Naive thymus-derived CD4-positive, alpha-beta T cell (primary cell): ENCODE results near the gene LAPTM4A. TPM values are rescaled to one million over a fixed set of nuclear protein-coding genes. Genes with fewer than 3 reads are reported as not detected.

ENCODE experiments used
- ATAC-seq: fragments of 150-1000 bp; cut with Tn5 transposase; 2 replicates; pipeline ENCODE4 v1.10.0; 2021; ENCODE audit warnings: mild to moderate bottlenecking, moderate library complexity
- CTCF ChIA-PET: fragments of 350-600 bp; sonication (Branson Sonifier 250); formaldehyde crosslinking; loops from one replicate; lab custom pipeline; 2021; ENCODE audit warnings: antibody characterized with exemption; lab: Charles Lee
- POLR2A ChIA-PET: fragments of 350-600 bp; sonication (Branson Sonifier 250); formaldehyde crosslinking; loops from one replicate; lab custom pipeline; 2021; ENCODE audit warnings: antibody characterized with exemption, inconsistent platforms; lab: Charles Lee
- DNase-seq, 9 donors: peaks; one replicate each; pipeline versions ENCODE4 v3.0.0 to v3.0.0-alpha.2; 2020 to 2022; ENCODE audit warnings: mixed read lengths in 1 of 9
- H3K27ac ChIP-seq: one replicate; pipeline ENCODE4 v1.7.0; 2013; ENCODE audit warnings: mild to moderate bottlenecking, low read depth, low read length, moderate library complexity
- H3K27me3 ChIP-seq, 2 donors: one replicate each; pipeline ENCODE4 v1.7.0; 2013; ENCODE audit warnings: low read length in 2 of 2, mild to moderate bottlenecking in 2 of 2, moderate library complexity in 2 of 2; ENCODE audit not compliant: control insufficient read depth in 2 of 2, insufficient read depth in 2 of 2
- H3K36me3 ChIP-seq, 3 experiments: 1 replicate in 2 of 3; 2 replicates in 1 of 3; pipeline ENCODE4 v1.7.0; 2013; ENCODE audit warnings: low read length in 3 of 3, mild to moderate bottlenecking in 3 of 3, moderate library complexity in 1 of 3; ENCODE audit not compliant: insufficient read depth in 3 of 3, control insufficient read depth in 2 of 3
- H3K4me1 ChIP-seq, 2 donors: one replicate each; pipeline ENCODE4 v1.7.0; 2013; ENCODE audit warnings: low read length in 2 of 2, mild to moderate bottlenecking in 2 of 2, moderate library complexity in 1 of 2; ENCODE audit not compliant: control insufficient read depth in 2 of 2, insufficient read depth in 2 of 2
- H3K4me3 ChIP-seq: 2 replicates; pipeline ENCODE4 v1.7.0; 2013; ENCODE audit warnings: mild to moderate bottlenecking, low read length
- H3K9me3 ChIP-seq, 3 experiments: 1 replicate in 2 of 3; 2 replicates in 1 of 3; pipeline ENCODE4 v1.7.0; 2013; ENCODE audit warnings: low read length in 3 of 3; ENCODE audit not compliant: control insufficient read depth in 2 of 3
- H3K27ac Mint-ChIP-seq, 9 donors: one replicate each; pipeline ENCODE4 v1.8.0; 2020 to 2022; ENCODE audit warnings: mixed read lengths in 9 of 9, mild to moderate bottlenecking in 8 of 9, moderate library complexity in 5 of 9, inconsistent platforms in 2 of 9
- H3K27me3 Mint-ChIP-seq, 5 donors: one replicate each; pipeline ENCODE4 v1.8.0; 2021 to 2022; ENCODE audit warnings: mixed read lengths in 5 of 5, mild to moderate bottlenecking in 1 of 5
- H3K36me3 Mint-ChIP-seq, 5 donors: one replicate each; pipeline ENCODE4 v1.8.0; 2020 to 2022; ENCODE audit warnings: mixed read lengths in 5 of 5, mild to moderate bottlenecking in 3 of 5, inconsistent platforms in 1 of 5
- H3K4me1 Mint-ChIP-seq, 7 donors: one replicate each; pipeline ENCODE4 v1.8.0; 2020 to 2022; ENCODE audit warnings: mixed read lengths in 7 of 7, mild to moderate bottlenecking in 3 of 7, inconsistent platforms in 1 of 7
- H3K4me3 Mint-ChIP-seq, 10 donors: one replicate each; pipeline ENCODE4 v1.8.0; 2020 to 2022; ENCODE audit warnings: mild to moderate bottlenecking in 10 of 10, mixed read lengths in 10 of 10, moderate library complexity in 6 of 10, inconsistent platforms in 2 of 10
- H3K9me3 Mint-ChIP-seq, 11 donors: one replicate each; pipeline ENCODE4 v1.8.0; 2020 to 2022; ENCODE audit warnings: mixed read lengths in 11 of 11, mild to moderate bottlenecking in 4 of 11, inconsistent platforms in 1 of 11, moderate library complexity in 1 of 11
- intact Hi-C, 2 donors: fragments of 100-400 bp; cut with micrococcal nuclease; formaldehyde crosslinking; loops; one replicate each; pipeline ENCODE4 v1.15.1; 2023
- polyA plus RNA-seq, 2 donors: library from polyadenylated mRNA; unstranded; fragments of 300-500 nt; fragmentation: Illumina TruSeq; gene quantifications; one replicate each; pipeline ENCODE4 v1.2.3, GENCODE V29; 2021
- total RNA-seq, 6 experiments: library from RNA in 5 of 6; stranded (reverse) in 5 of 6; gene quantifications; 1 replicate in 5 of 6; 2 replicates in 1 of 6; pipeline ENCODE4 v1.2.3 and lab custom pipeline; 2021 to 2026

LAPTM4A gene
- total and polyA plus RNA-seq, 7 experiments from 2014 or later = 32.3 to 106 (median 49.8) TPM

- CTCF ChIA-PET = no interaction called here
- H3K4me3 Mint-ChIP-seq = peak overlapping the region in 1 of 10 donors; percentile 36
Observed at GRCh38 chr2:19987936-19988335, 63.5 kb downstream of the LAPTM4A start.

More at GRCh38 chr2:19987936-19988335, 63.5 kb downstream of the LAPTM4A start:
- ATAC-seq = no peak
- Mint-ChIP-seq H3K27ac (peak overlapping the region in 2 of 9 donors; percentile 16 to 89), H3K27me3 (peaks cover 7 to 15% (median 9%) of the 10 kb centered on the region in 5 donors), H3K4me1 (peaks cover 11 to 33% (median 23%) of the 10 kb centered on the region in 7 donors), H3K36me3 (peaks cover 0 to 12% (median 2%) of the 10 kb centered on the region in 5 donors), H3K9me3 (no peaks in the 10 kb centered on the region)
- no peak overlapping the region for H3K4me3 ChIP-seq
- DNase-seq = no peak
- no peaks in the 10 kb centered on the region for H3K36me3 ChIP-seq
- H3K9me3 ChIP-seq = no peaks in the 10 kb centered on the region
- H3K4me1 ChIP-seq = peaks cover 0 to 14% of the 10 kb centered on the region in 2 donors
- intact Hi-C loops = loop anchor here in 1 of 2 donors (5.0 kb wide), 1 partner anchor 641 kb away; no protein-coding TSS in a partner anchor
- H3K27ac ChIP-seq = no peak overlapping the region
- POLR2A ChIA-PET = no interaction called here
- peaks cover 0 to 4% of the 10 kb centered on the region in 2 donors for H3K27me3 ChIP-seq

Other genes starting within 250 kb of the LAPTM4A start
- gene TTC32, start 149.6 kb downstream of the LAPTM4A start, total RNA-seq = 10 to 100 TPM; 23.1 to 58.0 (median 44.9) TPM
- gene TTC32, start 149.6 kb downstream of the LAPTM4A start, polyA plus RNA-seq = 10 to 100 TPM; 25.9 to 41.5 TPM
- 1 to 10 TPM; 3.2 to 6.0 (median 3.7) TPM for gene WDR35, start 61.5 kb downstream of the LAPTM4A start, total RNA-seq
- 1 to 10 TPM; 1.5 to 2.0 TPM for gene WDR35, start 61.5 kb downstream of the LAPTM4A start, polyA plus RNA-seq
- gene MATN3, start 39.0 kb downstream of the LAPTM4A start, total RNA-seq = not detected
- not detected for gene MATN3, start 39.0 kb downstream of the LAPTM4A start, polyA plus RNA-seq
- gene SDC1, start 173.5 kb upstream of the LAPTM4A start, total RNA-seq = under 1 TPM in 3 of 5 experiments, not detected in 2; 0.12 to 0.37 (median 0.22) TPM
- not detected for gene SDC1, start 173.5 kb upstream of the LAPTM4A start, polyA plus RNA-seq